NCI-H510A treated with DMSO at 0.1 percent for 48 hours (cell line): ENCODE results near the gene PHLPP1.
"Not testable (repeated sequence)": the region's sequence is repeated elsewhere in the genome, so short reads cannot be mapped to it uniquely, and the experiment has no call there.

Source experiments
- DNase-seq: peaks from one replicate; lab custom pipeline; 2025; lab: John Stamatoyannopoulos, UW

The PHLPP1 gene

DNA sequence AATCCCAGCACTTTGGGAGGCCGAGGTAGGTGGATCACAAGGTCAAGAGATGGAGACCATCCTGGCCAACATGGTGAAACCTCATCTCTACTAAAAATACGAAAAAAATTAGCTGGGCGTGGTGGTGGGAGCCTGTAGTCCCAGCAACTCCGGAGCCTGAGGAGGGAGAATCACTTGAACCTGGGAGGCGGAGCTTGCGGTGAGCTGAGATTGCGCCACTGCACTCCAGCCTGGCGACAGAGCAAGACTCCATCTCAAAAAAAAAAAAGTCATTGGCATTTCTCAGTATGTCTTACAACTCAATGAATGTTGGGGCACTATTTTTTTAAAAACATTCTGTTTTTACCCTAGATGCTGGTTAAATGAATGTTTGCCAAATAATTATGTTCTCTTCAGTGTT lies 94.1 kb downstream of the PHLPP1 start:
- DNase-seq = not testable (repeated sequence)

DNA sequence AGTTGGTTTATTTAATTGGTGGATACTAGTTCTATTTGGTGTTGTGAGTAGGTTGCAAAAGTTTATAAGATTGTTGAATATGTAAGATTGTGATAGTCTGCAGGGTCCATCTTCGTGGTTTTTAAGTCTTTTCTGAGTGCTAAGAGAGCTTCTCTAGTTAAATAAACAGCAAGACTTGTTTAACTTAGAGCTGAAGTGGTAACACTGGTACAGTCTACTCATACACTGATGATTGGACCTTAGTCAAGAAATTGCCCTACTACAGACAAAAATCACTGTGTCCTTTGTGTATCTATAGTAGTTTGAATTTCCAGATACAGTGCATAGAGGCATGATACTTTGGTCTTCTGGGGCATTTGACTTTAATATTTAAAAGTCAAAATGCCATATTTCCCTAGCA lies 94.6 kb downstream of the PHLPP1 start:
- no peak for DNase-seq

DNA sequence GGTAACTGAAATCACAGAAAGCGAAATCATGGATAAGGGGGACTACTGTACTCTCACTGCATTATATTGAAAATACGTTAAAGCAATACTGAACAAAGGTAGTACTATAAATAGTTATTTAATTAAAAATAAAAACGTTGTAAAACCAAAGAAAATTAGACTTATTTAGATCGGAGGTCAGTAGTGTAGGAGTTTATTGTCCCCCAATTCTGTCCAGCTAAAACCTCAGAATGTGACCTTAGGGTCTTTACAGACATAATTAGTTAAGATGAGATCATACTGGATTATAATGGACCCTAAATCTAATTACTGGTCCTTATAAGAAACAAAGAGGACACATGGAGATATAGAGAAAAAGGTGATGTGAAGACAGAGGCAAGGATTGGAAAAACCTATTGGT lies 95.3 kb downstream of the PHLPP1 start:
- no peak for DNase-seq

DNA sequence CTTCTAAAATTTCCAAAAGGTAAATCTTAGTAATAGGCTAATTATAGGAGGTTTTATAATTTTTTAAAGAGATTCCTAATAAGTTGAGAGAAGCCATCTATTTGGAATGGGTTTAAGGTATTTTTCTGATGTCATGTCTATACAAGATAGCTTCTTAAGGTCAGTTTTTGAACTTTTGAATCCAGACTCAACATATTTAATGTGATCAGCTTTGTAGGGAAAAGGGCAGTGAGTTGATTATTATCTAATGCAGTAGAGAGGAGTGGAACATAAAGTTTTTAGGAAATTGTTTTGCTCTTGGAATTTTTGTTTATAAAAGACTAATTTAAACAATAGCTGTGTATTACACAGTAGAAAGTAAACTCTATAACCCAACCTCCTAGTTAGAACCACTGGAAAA lies 96.3 kb downstream of the PHLPP1 start:
- no peak for DNase-seq

DNA sequence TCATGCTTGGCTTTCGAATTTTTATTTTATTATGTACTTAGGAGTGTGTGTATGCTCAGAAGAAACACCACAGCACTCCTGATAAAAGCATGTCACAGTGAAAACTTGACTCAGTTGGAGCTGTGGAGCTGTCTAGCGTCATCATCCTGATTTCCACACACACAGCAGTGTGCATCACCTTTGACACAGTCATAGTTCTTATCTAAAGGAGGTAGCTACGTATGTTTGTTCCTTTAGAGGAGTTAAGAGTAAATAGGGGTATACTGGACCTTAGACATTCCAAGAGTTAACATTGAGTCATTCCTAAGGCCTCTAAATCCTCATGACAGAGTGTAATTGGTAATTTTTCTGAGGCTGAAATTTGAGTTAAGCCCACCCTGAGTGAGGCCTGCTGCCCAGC lies 96.9 kb downstream of the PHLPP1 start:
- DNase-seq = no peak

DNA sequence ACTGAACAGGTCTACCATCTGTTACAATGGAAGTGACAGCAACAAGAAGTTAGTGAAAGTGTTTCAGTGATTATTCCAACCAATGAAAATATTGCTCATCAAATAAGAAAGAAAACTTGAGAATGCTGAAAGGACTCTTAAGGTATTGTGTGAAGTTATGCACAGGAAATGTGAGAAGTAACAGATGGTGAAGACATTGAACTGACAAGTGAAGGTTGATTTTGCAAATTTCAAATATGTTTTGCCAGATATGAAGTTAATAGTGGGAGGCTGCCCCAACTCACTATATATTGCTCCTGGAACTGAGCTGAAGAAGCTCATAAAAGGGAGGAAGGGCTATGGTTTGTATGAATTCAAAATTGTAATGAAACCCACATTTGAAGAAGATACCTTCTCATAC lies 97.5 kb downstream of the PHLPP1 start:
- no peak for DNase-seq

DNA sequence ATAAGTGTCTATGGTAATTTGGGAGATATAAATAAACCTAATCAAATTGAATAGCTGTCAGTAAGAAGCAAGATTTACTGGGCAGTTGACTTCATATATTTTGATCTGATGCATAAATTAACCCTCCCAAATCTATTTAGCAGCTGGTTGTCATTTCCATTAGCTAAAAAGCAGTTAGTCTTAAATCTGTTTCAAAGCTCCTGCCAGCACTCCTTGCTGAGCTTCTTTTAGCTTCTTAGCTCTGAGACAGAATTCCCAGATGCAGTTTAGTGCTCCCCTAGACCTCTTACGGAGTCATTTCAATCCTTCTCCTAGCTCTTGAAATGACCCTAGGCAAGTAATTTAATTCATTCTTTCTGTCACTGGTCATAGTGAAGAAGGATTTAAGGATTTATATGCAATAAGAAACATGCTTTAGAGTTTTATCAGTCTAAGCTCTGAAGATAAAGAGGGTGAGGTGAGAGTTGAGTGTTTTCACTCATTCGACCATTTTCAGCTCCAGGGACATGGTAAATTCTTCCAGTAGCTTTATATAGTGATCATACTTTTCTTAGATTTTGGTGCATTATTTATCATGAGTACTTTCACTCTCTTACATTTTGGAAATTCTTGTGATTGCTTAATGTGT lies 98.9 kb downstream of the PHLPP1 start:
- DNase-seq = no peak

DNA sequence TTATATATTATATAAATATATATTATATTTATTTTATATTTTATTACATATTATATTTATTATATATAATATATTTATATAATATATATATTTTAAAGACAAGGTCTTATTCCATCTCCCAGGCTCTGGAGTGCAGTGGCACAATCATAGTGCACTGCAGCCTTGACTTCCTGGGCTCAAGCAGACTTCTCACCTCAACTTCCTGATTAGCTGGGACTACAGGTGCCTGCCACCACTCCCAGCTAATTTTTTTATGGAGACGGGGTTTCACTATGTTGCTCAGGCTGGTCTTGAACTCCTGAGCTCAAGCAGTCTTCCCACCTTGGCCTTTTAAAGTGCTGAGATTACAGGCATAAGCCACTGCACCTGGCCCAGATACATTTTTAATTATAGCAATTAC lies 110.0 kb downstream of the PHLPP1 start:
- no peak for DNase-seq

DNA sequence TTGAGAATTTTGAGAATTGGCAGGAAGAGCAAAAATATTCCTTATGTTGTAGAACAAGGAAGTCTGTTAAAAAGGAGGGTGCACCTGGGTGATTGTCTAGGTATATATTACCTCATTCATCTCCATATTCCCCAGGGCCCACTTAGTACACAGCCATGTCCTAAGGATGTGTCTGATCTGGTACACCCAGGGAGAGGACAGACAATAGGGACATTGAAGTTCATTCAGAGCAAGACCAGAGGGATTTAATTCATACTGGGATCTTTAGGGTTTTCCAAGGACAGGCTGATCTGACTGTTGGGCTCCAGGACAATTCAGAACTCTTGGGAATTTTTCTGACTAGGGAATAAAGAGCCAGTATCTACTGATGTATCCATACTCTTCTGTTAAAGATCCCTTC lies 112.1 kb downstream of the PHLPP1 start:
- no peak for DNase-seq

DNA sequence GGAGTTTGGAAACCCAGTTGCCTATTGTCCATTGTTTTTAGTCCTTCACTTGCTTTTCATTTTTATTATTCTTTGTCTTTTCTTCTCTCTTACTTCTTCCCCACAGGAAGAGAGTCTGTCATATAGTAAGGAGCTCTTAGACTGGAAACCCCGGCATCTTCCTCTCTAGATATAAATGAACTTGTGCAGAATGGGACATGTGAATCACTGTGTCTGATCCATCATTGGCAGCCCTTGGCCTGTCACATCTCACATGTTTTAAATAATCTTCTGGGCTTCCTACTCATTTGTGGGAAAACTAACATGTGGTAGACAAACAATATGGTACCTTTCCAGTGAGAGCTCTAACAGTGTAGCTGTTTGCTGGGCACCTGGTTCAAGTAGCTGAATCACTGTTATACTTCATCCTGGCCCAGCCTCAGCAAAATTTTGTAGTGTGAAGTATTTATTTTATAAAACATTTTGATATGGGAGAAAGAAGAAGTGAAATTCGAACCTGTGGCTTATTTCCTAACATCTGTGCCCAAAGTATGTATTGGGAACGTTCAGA lies 112.8 kb downstream of the PHLPP1 start:
- DNase-seq = no peak

DNA sequence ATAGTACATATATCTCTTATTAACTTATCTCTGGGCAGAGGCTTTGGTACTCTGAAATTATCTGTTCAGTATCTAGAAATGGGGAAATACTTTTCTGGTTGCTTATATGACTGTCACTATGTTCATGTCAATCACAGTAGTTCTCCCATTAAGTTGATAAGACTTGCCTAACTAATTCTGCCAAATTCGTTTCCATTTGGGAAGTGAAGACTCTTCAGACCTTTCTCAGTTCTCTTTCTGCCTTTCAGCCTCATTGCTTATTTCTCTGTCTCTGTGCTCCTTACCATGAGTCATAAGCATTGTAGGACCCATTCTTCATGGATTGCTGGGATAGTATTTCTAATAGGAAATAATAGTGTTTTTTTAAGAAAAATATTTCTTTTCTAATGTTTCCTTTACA lies 113.5 kb downstream of the PHLPP1 start:
- no peak for DNase-seq

DNA sequence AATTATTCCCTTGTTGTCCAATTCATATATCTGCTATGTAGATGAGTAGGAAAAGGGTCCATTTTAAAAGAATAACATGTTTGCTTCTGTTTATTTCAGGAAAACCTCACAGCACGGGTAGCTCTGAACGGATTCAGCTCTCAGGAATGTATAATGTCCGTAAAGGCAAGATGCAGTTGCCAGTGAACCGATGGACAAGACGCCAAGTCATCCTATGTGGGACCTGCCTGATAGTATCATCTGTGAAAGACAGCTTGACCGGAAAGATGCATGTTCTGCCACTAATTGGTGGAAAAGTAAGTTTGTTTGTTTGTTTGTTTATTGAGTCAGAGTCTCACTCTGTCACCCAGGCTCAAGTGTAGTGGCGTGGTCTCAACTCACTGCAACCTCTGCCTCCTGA lies 114.6 kb downstream of the PHLPP1 start:
- no peak for DNase-seq

DNA sequence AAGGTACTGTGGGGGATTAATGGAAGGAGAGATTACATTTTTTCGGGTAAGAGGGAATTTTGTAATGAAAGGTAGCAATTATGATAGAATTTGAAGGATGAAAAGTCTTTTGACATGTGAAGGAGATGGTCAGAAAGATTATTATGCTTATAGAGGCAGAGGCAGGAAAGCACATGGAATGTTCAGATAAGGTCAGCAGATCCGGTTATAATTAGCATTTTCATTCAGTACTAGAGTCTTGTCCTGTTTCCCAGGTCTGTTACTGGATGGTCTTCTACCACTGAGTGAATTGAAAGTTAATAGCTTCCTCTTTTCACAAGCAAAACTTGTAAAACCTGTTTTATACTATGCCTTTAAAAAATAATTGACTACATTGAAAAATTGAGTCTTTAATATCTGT lies 116.9 kb downstream of the PHLPP1 start:
- DNase-seq = no peak

DNA sequence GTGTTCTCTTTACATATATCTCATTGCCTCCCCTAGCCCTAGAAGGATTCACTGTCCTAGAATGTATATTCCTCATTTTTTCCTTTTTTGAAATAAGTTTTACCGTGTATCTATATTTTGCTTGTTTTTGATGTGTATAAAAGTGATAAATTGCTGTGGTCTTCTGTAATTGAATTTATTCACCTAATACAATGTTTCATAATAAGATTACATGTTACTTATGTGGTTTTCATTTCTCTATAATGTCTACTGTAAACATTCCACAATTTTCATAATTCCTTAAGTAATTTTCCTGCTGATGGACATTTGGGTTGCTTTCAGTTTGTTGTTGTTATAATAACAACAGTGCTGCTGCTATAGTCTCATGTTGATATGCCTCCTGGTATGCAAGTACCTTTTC lies 118.2 kb downstream of the PHLPP1 start:
- DNase-seq = no peak

DNA sequence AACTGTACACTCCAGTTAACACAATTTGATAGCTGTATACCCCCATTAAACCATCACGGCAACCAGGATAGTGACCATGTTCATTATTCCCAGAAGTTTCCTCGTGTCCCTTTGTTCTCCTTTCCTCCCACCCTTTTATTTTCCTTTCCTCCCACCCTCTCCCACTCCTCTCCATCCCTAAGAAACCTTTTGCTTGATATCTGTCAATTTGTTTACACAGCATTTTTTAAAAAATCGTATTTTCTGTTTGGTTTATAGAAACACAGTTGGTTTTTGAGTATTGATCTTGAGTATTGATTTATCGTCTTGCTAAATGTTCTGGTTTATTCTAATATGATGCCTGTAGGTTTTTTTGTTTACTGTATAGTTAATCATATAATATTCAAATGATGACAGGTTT lies 119.4 kb downstream of the PHLPP1 start:
- no peak for DNase-seq

DNA sequence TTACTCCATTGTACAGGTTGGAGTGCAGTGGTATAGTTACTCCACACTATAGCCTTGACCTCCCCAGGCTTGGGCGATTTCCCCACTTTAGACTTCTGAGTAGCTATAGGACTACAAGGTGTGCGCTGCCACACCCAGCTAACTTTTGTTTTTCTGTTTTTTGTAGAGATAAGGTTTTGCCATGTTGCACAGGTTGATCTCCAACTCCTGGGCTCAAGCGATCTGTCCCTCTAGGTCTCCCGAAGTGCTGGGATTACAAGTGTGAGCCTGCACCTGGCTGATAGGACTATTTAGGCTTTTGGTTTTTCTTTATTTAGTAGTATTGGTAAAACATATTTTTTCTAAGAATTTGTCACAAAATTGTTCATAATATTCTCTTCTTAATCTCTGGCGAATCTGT lies 121.7 kb downstream of the PHLPP1 start:
- no peak for DNase-seq

DNA sequence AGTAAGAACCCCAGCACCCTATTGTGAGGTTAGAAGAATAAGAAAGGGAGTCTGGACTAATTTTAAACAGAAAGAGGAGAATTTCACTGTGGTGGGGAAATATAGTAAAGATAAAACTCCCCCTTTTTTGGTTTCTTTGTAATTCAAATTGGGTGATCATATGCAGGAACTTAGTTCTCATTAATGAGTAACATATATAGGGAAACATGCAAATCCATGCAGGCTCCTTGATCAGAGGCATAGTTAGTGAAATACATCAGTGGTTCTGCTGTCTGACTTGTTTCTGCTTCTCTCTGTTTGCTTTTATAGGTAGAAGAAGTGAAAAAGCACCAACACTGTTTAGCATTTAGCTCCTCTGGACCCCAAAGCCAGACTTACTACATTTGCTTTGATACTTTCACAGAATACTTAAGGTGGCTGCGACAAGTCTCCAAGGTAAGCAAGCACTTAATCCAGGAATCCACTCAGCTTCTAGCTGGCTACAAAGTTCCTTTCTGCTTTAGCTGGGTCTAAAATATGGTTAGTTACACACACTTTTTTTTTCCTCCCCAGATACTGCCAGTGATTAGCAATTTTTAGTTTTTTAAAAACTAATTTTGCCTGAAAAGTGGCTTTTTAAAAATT lies 123.2 kb downstream of the PHLPP1 start:
- no peak for DNase-seq

DNA sequence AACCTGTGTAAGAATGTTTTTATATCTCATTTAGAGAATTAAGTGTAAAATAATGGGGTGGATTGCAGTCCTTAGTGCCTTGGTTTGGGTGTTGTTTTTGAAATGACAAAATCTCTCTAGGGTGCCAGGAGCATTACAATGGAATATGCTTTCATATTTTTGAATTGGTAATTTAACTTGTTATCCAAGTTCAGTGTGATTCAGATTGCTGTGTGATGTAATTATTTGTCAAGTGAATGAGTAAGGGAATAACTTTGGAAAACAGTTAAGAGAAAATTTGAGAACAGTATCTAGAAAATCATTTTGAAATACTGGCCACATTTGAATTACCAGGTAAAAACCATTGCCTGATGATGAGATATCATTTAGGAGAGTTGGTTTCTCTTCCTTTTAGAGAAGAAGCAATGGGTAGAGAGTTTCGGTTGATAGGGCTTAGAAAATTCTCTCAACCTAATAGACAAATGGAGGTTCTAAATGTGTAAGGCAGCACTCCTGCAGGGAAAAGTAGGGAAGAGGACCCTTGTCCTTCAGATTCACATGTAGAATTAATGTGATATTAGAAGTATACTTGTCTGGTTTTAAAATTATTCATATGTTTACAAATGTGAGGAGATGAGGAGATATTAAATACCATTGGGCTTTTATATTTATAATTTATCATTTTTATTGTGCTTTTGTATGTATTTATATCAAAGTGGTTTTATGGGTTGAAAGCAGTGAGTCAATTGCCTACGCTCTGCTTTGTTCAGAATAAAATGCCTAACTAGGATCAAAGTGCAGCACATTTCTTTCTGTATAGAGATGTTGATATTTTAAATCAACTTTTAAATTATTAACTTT lies 124.8 kb downstream of the PHLPP1 start:
- DNase-seq = no peak

DNA sequence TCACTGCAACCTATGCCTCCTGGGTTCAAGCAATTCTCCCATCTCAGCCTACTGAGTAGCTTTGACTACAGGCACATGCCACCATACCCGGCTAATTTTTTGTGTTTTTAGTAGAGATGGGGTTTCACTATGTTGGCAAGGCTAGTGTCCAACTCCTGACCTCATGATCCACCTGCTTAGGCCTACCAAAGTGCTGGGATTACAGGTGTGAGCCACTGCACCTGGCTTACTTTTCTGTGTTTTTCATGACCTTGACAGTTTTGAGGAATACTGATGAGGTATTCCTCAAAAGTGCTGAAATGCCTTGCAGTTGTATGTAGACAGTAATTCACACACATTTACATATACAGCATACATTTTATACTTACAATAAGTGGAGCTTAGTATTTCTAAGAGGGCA lies 126.1 kb downstream of the PHLPP1 start:
- DNase-seq = no peak

DNA sequence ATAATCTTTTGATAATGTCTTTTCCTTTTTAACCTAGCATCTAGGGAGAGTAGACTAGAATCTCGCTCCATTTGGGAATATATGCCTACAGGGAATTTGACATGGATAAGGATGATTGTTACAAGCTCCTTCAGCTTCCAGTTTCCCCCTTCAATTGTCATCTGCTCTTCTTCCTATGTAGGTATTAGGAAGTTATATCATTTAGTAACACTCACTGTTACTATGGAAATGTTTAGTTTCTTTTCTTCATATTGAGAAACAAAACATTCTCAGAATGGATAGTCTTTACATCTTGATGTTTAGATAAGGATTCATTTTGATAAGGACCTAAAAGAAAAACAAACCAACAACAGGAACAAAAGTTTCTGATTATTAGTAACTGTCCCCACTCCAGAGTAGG lies 127.6 kb downstream of the PHLPP1 start:
- no peak for DNase-seq

DNA sequence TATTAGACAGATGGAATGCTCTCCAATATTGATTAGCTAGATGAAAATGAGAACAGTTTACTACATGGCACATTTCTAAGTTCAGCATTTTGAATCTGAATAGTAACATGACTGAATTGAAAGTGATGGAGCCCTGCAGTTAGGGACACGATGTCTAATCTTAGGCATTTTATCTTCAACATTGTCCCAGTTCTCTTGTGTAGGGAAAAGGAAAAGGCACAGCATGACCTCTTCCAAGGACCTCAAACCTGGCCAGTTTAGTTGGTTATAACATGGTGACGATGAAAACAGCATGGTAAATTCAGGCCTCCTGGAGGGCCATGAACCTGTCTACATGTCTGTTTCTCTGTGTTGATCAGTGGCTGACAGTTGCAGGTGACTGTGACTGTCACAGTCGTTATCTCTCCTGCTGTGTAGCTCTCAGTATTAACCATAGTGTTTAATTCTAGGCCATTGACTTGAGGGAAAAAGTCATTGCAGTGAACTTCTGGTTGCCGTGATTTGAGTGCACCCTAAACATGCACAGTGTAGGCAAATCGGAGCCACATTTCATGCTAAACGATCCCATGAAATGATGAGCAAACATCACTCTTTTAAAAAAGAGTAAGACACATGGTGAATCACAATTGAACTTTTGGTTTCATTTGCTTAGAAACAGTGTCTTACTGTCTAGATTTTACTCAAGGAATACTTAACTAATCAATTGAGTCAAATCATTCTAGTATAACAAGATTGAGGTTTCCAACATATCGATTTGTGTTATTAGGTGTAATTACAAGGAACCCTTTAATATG lies 129.7 kb downstream of the PHLPP1 start:
- DNase-seq = no peak

DNA sequence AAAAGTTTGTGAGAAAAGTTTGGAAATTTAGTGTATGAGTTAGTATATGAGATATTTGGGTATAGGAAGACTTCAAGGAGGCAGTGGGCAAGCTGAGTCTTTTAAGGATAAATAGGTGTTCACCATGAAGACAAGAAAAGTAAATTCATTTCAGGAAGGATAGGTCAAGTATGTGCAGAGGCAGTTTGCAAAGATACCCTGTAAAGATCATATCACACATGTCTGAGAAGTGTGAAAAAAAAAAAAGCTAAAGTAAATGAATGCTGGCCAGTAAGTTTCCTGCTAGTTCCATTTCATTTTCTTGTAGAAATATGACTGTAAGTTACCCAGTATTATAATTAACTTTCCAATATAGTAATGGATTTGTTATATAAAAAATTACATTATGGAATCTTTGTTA lies 131.0 kb downstream of the PHLPP1 start:
- no peak for DNase-seq
